NCI-H82 (cell line): Measurements from ENCODE around the gene CFAP57.
"Not testable (repeated sequence)": the region's sequence is repeated elsewhere in the genome, so short reads cannot be mapped to it uniquely, and the experiment has no call there.

Experiments
- DNase-seq: peaks from one replicate; lab custom pipeline; 2025; lab: John Stamatoyannopoulos, UW

Gene CFAP57

GRCh38 chr1:43172527-43172972, 420 bp downstream of the CFAP57 start:
- peak; percentile 96 for DNase-seq

- no peak for DNase-seq
Observed at GRCh38 chr1:43174873-43175272, 2.7 kb downstream of the CFAP57 start.

DNA sequence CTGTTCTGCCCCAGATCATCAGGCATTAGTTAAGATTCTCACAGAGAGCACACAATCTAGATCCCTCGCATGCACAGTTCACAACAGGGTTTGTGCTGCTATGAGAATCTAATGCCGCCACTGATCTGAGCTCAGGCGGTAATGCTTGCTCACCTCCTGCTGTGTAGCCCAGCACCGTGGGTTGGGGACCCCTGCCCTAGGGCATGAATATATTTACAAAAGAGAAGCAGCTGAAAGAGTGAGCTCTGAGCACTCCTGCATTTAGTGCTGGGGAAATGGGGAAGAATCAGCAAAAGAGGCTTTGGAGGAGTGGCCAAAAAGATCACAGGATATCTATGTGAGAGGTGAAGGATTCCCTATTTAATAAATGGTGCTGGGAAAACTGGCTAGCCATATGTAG, 5.6 kb downstream of the CFAP57 start:
- no peak for DNase-seq

DNA sequence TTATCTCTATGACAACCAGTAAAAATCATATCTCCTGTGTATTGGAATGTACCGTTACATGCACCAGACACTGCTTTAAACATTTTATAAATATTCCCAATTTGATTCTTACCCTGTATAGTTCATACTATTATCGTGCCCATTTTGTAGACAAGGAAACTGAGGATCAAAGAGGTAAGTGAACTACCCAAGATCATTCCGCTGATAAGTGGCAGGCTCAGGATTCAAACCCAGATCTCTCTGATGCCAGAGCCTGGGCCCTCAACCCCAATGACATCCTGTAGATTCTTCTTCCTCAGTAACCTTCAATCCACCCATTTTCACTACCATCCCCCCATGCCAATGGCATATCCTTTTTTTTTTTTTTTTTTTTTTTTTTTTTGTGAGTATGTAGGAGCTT, 12.3 kb downstream of the CFAP57 start:
- no peak for DNase-seq

DNA sequence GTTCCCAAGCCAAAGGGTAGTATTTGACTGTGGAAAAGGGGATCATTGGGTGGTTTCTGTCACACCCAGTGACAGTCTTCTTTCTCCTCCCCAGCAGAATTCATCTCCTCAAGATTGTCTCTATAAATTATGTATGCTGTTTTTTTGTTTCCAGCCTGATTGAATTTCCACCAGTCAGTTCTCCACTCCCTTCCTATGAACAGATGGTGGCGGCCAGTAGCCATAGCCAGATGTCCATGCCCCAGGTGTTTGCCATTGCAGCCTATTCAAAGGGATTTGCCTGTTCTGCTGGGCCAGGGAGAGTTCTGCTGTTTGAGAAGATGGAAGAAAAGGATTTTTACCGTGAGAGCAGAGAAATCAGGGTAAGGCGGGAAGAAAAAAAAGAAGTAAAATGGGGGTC, 12.9 kb downstream of the CFAP57 start:
- peak; percentile 83 for DNase-seq

- no peak for DNase-seq
Observed at GRCh38 chr1:43188106-43188505, 16.0 kb downstream of the CFAP57 start.

DNA sequence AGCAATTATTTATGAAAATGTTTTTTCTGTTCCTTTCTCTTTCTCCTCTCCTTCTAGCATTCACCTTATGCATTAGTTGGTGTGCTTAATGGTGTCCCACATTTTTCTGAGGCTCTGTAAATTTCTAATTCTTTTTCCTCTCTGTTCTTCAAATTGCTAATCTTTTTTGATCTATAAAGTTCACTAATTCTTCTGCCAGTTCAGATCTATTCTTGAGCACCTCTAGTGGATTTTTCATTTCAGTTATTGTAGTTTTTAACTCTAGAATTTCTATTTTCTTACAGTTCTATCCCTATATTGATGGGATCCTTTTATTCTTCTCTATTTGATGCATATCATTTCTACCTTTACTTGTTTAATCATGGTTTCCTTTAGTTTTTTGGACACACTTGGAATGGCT, 22.4 kb downstream of the CFAP57 start:
- no peak for DNase-seq

- DNase-seq: peak; percentile 27
Observed at GRCh38 chr1:43197343-43198127, 25.4 kb downstream of the CFAP57 start.

- no peak for DNase-seq
Observed at GRCh38 chr1:43199093-43199726, 27.1 kb downstream of the CFAP57 start.

GRCh38 chr1:43203859-43204258, 31.7 kb downstream of the CFAP57 start:
- no peak for DNase-seq

GRCh38 chr1:43204394-43204793, 32.3 kb downstream of the CFAP57 start:
- DNase-seq: no peak

DNA sequence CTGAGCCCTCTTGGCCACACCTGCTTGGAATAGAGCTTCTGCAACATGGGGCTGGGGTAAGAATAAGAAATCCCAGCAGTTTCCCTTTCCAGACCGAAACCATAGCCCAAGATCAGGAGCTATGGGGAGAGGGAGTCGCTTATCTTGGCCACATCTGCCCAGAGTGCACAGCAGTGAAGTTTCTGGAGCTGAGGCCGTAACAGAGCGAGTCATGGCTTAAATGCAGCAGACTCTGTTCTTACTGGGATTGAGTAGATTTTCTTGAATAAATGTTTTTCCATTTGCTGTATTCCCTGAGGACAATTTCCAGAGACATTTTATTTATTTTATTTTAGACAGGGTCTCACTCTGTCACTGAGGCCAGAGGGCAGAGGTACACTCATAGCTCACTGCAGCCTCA, 33.5 kb downstream of the CFAP57 start:
- no peak for DNase-seq

DNA sequence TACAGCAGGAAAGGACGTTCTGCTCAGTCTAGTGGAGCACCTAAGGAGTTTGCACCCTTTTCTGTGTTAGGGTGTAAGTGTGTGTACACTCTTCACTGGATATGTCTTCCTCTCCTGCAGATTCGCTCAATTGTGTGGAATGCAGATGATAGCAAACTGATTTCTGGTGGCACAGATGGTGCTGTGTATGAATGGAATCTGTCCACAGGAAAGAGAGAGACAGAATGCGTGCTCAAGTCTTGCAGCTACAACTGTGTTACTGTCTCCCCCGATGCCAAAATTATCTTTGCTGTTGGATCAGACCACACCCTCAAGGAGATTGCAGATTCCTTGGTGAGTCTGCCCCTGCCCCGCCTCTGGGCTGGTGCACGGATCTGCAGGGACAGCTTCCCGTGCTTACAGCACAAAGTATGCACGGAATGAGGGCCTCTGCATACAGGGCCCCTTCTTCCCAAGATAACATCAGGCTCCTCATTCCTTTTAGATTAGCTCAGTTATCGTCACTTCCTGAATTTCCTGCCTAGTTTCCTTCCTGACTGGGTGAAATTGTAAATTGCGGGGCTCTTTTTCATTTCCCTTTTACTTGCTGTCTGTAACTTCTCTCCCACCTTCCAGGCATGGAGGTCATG, 34.6 kb downstream of the CFAP57 start:
- DNase-seq: no peak

DNA sequence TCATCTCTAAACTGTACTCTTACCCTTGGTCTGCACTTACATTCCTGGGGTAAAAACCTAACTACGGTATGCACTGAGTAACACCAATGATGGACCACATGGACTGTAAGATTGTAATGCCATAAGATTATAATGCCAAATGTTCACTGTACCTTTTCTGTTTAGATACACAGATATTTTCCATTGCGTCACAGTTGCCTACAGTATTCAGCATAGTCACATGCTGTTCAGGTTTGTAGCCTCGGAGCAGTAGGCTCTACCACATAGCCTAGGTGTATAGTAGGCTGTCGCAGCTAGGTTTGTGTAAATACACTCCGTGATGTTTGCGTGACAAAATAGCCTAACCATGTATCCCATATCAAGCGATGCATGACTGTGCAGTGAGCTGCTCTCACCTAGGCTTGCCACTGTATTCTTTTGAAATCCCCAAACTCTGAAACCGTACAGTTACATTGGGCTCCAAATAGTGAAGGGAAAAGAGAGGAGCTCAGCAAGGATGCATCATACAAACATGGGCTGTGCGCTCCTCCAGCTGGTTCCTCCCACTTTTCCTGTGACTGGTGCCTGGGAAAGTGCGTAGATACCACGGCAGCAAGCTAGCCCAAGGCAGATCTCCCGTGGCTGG, 35.2 kb downstream of the CFAP57 start:
- no peak for DNase-seq

GRCh38 chr1:43208277-43208676, 36.1 kb downstream of the CFAP57 start:
- not testable (repeated sequence) for DNase-seq

GRCh38 chr1:43214501-43215444, 42.6 kb downstream of the CFAP57 start:
- DNase-seq: no peak

- no peak for DNase-seq
Observed at GRCh38 chr1:43217747-43218146, 45.6 kb downstream of the CFAP57 start.

DNA sequence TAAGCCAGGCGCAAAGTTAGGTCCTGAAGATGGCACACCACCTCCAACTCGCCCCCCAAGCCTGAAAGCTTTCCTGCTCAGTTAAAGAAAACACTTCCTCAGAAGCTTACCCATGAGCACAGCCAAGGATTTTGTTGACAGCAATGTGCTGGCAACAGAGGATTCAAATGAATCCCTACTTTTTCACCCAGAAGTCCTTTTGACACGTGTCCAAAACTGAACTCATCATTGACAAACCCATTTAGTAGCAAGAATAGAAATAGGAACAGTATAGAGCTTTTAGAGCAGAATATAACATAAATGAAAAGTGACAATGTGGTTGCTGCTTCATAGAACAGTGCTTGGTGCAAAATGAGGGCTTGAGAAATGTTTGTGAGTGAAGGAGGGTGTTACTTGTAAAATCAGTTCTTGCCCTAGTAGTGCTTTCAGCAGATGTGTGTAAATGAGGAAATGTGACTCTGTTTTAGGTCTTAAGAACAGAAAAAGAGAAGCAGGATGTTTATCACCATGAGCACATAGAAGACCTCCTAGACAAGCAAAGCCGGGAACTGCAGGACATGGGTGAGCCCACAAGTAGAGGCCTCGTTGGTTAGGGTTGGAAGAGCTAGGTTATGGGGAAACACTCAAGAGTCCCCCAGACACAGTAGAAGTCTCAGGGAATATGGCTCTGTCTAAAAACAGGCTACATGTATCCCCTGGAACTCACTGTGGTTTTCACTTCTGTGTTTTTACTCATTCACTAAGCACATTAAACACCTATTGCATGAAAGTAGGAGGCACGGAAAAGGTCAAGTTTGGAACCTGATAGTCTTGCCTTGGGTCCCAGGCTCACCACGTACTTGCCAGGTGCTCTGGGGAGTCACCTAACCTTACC, 49.0 kb downstream of the CFAP57 start:
- DNase-seq: no peak

DNA sequence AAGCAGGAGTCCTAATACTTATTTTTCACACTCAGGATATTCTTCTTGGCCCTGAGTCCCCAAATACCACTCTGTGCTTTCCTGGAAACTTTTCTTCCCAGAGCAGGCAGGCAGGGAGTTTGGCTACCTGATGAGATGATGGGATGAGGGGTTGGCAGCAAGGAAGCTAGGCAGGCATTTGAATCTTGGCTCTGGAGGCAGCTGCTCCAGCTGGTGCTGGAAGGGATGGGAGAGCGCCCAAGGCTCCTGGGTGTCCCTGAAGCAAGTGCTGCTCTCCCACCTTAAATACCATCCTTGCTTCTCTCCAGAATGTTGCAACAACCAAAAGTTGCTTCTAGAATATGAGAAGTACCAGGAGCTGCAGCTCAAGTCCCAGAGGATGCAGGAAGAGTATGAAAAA, 49.7 kb downstream of the CFAP57 start:
- DNase-seq: no peak

GRCh38 chr1:43222879-43223278, 50.7 kb downstream of the CFAP57 start:
- DNase-seq: no peak

DNA sequence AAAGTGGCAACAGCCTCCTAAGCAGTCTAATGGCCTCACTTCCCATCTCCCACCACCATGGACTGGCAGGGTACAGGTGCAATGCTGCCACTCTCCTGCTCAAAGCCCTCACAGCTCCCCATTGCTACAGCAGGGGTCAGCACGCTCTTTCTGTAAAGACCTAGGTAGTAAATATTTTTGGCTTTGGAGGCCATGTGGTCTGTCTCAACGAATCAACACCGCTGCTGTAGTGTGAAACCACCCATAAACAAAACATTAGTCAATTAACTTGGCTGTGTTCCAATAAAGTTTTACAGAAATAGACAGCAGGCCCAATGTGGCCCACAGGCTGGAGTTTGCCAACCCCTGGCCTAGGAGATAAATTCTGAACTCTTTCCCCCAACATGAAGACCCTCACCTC, 53.0 kb downstream of the CFAP57 start:
- DNase-seq: peak; percentile 52
